OCI-LY1 (cell line): ENCODE results near the gene VTI1A.

Source experiments
- CTCF ChIP-seq: fragments of 200-600 bp; sonication (generic), shearing (Covaris generic); IDR thresholded peaks from 2 replicates; pipeline ENCODE4 v1.5.1; 2017; ENCODE audit warnings: mild to moderate bottlenecking, antibody characterized with exemption, low read length, moderate library complexity, mixed read lengths
- EZH2 ChIP-seq: fragments of 200-600 bp; sonication (generic), shearing (Covaris generic); IDR thresholded peaks from 2 replicates; pipeline ENCODE4 v1.8.0; 2017; ENCODE audit warnings: borderline replicate concordance, mixed run types, mild to moderate bottlenecking, antibody characterized with exemption, low read length, moderate library complexity, mixed read lengths

GRCh38 chr10:112539340-112539739 lies 92.3 kb downstream of the VTI1A start:
- no peak for TF ChIP-seq CTCF
- TF ChIP-seq EZH2, result no peak
